Lower leg skin (tissue), 3 donors: ENCODE results near the gene KCNK4.

Source experiments
- POLR2A ChIP-seq, 2 donors: fragments of 450-650 bp; IDR thresholded peaks; one replicate each; pipeline ENCODE4 v1.6.1; 2016 to 2017; ENCODE audit warnings: antibody characterized with exemption in 2 of 2, mild to moderate bottlenecking in 1 of 2, moderate library complexity in 1 of 2
- TF ChIP-seq, protein P1 (sequence below), 3 donors: fragments of 450-650 bp; IDR thresholded peaks; one replicate each; pipeline ENCODE4 v1.5.1; 2016; ENCODE audit warnings: antibody characterized with exemption in 3 of 3, mild to moderate bottlenecking in 3 of 3, moderate library complexity in 2 of 3

DNA sequence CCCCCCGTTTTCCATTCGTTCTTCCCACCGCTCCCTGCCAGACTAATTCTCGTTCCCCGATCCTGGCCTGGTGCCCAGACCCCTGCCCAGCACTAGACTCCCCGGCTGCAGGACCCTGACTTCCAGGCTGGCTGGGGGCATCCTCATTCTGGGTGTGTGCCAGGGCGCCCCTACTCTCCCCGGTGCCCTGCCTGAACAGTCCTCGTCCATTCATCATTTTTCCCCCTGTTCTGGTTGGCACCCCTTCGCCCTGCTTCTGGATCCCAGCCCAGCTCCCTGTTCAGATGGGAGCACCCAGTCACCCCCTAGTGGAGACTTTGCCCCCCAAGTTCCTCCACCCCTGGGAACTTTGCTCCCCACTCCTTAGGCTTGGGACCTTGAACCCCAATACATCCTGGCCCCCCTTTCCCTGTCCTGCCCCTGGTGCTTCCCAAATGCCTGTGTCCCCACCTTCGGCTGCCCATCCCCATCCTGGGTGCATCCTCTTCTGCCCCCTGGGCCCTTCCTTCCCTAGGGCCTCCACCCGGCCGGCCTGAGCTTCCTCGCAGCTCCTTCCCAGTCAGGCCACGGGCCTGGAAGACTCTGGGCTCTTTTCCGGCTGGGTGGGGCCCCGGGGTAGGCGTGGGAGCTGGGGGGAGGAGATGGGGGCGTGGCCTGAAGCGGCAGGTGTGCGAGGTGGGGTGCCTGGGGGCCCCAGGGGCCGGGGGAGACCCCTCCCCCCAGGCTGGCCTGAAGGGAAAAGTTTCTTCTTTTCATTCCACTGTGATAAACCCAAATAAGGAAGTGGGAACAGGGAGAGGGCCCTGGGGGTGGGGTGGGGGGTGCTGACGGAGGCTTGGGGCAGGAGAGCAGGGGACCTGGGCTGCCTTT, 38.9 kb upstream of the KCNK4 start:
- TF ChIP-seq, protein P1, sequence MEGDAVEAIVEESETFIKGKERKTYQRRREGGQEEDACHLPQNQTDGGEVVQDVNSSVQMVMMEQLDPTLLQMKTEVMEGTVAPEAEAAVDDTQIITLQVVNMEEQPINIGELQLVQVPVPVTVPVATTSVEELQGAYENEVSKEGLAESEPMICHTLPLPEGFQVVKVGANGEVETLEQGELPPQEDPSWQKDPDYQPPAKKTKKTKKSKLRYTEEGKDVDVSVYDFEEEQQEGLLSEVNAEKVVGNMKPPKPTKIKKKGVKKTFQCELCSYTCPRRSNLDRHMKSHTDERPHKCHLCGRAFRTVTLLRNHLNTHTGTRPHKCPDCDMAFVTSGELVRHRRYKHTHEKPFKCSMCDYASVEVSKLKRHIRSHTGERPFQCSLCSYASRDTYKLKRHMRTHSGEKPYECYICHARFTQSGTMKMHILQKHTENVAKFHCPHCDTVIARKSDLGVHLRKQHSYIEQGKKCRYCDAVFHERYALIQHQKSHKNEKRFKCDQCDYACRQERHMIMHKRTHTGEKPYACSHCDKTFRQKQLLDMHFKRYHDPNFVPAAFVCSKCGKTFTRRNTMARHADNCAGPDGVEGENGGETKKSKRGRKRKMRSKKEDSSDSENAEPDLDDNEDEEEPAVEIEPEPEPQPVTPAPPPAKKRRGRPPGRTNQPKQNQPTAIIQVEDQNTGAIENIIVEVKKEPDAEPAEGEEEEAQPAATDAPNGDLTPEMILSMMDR (IDR thresholded peaks at IDR 0.05) = no peak
- TF ChIP-seq POLR2A (IDR thresholded peaks at IDR 0.05) = no peak
